Mononuclear cell (primary cell): ENCODE results near the gene IRF2. TPM values are rescaled to one million over a fixed set of nuclear protein-coding genes. Genes with fewer than 3 reads are reported as not detected.
A peak's percentile ranks its signal among the peaks of the same experiment; 100 is the strongest.

Source experiments
- H3K27me3 ChIP-seq: 2 replicates; pipeline ENCODE4 v1.6.0; 2011; ENCODE audit warnings: low read length, control low read depth; ENCODE audit not compliant: insufficient read depth
- H3K4me1 ChIP-seq: 2 replicates; pipeline ENCODE4 v1.5.1; 2011; ENCODE audit warnings: mild to moderate bottlenecking, low read length, control low read depth; ENCODE audit not compliant: insufficient read depth
- H3K4me3 ChIP-seq: 2 replicates; pipeline ENCODE4 v1.5.1; 2011; ENCODE audit warnings: mild to moderate bottlenecking, low read length, moderate library complexity
- H3K9me3 ChIP-seq: 2 replicates; pipeline ENCODE4 v1.5.1; 2011; ENCODE audit warnings: low read depth, mild to moderate bottlenecking, control low read depth, low read length
- total RNA-seq: library from RNA; depleted of rRNA; stranded (reverse); fragments of >200 nt; gene quantifications from one replicate; pipeline ENCODE4 v1.2.3, GENCODE V29; 2012

IRF2 gene
- total RNA-seq, 1 donor: 13.1 TPM

DNA sequence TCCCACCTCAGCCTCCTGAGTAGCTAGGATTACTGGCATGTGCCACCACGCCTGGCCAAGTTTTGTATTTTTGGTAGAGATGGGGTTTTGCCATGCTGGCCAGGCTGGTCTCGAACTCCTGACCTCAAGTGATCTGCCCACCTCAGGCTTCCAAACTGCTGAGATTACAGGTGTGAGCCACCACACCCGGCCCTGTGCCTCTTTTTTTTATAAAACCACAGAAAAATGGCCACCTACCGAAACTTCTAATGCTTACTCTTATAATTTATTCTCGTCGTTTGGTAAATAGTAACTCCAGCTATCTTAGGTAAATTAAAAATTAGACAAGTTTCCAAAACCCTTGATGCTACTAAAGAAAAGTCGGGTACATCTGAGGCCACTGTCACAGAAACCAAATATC is 54.4 kb downstream of the IRF2 start:
- Histone ChIP-seq H3K4me3 (no peak overlapping the region), H3K4me1 (peaks cover 53% of the 10 kb centered on the region)

DNA sequence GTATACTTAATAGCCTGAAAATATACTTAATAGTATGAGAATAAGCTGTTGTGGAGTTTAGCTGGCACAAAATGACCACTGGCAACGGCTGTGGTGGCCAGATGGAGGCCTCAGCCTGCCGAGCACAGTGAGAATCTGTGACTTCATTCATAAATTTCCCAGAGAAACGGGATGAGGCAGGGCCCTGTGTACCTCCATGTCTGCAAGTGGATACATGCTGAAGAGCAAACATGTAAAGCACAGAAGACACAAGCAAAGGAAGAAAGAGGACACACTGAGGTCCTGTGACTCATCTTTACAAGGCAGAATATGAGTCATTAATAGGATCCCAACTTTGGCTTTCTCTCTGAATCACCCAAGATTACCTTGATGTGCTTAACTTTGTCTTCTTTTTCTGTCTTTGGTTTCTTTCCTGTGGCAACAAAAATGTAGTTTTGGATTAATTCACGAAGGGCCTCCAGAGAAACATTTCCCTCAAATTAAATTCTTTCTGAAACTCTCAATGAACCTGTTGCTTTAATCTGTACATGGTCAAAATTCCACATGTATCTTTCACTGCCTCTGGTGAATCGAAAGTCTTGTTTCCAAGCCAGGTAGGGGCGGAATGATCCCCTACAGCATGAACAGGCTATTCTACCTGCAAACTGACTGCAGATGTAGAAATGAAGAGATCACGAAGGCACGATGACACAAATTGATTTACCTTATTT is 56.4 kb downstream of the IRF2 start:
- no peaks in the 10 kb centered on the region for H3K27me3 ChIP-seq
- H3K4me3 ChIP-seq: peak overlapping the region; percentile 20
- peaks cover 62% of the 10 kb centered on the region for H3K4me1 ChIP-seq
- H3K9me3 ChIP-seq: no peaks in the 10 kb centered on the region

More for the DNA sequence above, 54.4 kb downstream of the IRF2 start:
- H3K27me3 ChIP-seq: no peaks in the 10 kb centered on the region
- H3K9me3 ChIP-seq: no peaks in the 10 kb centered on the region

GRCh38 chr4:184416913-184417734 is 57.2 kb downstream of the IRF2 start:
- no peaks in the 10 kb centered on the region for H3K9me3 ChIP-seq
- H3K4me3 ChIP-seq: peak overlapping the region; percentile 20
- H3K27me3 ChIP-seq: no peaks in the 10 kb centered on the region
- peaks cover 61% of the 10 kb centered on the region for H3K4me1 ChIP-seq

DNA sequence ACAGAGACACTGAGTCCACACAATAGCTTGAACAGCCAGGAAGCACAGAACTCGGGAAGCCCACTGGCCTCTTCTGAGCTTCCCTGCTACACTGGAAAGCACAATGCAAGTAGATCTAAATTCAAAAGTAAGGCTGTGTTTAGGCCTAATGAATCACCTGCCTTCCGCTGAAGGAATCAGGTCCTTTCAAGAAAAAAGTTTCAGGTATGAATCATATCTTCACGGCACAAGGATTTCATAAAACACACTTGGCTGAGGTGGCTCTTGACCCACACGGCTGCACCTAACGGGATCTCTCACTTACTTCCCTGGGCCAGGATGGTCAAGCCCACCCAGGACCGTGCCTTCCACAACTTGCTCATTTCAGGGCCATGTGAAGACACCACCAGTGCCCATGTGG is 59.3 kb downstream of the IRF2 start:
- no peaks in the 10 kb centered on the region for H3K9me3 ChIP-seq
- H3K4me1 ChIP-seq: peaks cover 44% of the 10 kb centered on the region
- no peak overlapping the region for H3K4me3 ChIP-seq
- H3K27me3 ChIP-seq: no peaks in the 10 kb centered on the region

DNA sequence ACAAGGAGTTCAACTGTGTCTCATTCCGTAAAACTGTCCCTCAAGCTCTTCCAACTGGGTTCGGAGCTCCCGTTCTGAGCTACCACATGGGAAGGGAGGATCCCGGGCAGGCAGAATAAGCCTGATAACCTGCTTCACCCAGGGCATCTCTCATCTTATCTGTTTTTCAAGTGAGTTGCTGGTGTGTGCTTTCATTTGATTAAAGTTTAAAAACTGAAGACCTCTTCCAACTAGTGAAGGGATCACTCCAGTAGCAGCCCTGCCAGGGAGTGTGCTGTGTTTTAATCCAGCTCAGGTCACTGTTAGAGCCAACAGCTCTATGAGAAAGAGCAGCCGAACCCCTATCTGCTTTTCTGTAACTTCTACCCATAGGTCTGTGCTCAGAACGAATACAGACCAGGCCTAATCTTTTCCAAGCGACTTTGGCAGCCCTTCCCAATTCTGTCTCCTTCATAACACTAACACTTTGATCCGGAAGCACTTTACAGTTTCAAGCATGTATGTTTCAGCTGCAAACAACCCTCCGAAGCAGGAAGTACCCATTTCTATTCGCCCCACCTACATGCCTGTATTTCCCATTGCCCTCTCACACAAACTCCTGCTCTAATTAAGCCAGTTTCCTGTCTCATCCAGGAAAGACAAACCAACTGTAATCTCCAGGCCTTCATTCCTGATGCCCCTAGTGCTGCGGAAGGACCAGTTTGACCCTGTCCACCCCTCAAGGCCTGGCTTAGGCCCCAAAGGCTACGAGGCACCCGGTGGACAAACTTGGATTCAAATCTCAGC is 60.9 kb downstream of the IRF2 start:
- Histone ChIP-seq H3K9me3 (no peaks in the 10 kb centered on the region), H3K4me3 (no peak overlapping the region), H3K4me1 (peaks cover 52% of the 10 kb centered on the region), H3K27me3 (no peaks in the 10 kb centered on the region)

DNA sequence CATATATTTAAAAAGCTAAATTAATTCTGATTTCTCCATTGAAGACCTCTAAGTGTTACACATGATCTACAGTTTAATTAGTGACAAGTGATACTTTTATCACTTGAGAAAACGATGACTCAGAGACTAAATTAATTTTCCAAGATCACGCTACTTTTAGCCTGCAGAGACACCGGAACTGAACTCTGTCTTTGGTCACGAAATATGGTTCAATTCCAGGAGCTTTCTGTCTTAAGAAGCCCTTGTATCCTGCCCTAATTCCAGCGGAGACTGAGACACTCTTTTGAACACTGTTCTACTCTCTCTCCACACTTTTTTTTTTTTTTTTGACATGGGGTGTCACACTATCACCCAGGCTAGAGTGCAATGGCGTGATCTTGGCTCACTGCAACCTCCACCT is 63.6 kb downstream of the IRF2 start:
- Histone ChIP-seq H3K9me3 (no peaks in the 10 kb centered on the region), H3K27me3 (no peaks in the 10 kb centered on the region), H3K4me1 (peaks cover 54% of the 10 kb centered on the region), H3K4me3 (no peak overlapping the region)

DNA sequence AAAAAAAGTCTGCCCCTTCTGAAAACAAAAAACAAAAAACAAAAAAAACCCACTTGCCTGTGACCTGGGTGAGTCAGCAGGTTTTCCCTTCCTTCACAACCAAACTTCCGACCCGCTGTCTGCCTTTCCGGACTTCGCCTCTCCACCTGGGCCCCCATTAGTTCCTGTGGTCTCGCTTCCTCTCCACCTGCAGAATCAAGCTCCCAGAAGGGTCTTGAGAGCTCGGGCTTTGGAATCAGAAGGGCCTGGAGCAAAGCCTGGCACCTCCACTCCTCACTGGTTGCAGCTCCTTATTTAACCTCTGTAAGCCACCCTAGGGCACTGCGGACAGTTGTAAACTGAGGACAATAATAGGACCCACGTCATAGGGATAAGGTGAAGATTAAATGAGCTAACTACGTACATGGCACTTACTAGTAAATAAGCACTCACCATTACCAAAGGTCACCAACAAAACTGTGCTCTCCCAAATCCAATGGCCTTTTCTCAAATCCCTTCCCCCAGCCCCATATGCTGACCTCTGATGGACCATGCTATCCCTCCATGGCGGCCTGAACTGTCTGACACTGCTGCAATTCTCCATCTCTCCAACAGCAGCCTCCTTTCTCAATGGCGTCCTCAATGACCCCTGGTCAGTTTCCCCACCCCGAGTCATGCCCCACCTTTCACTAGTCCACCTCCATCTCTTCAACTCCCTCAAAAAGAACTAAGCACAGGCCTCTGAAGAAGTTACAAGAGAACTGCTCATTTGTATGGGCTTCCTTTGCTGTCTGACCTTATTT is 64.2 kb downstream of the IRF2 start:
- no peaks in the 10 kb centered on the region for H3K27me3 ChIP-seq
- no peaks in the 10 kb centered on the region for H3K9me3 ChIP-seq
- peaks cover 52% of the 10 kb centered on the region for H3K4me1 ChIP-seq
- H3K4me3 ChIP-seq: no peak overlapping the region

- Histone ChIP-seq H3K4me1 (peaks cover 50% of the 10 kb centered on the region), H3K4me3 (no peak overlapping the region), H3K9me3 (no peaks in the 10 kb centered on the region), H3K27me3 (no peaks in the 10 kb centered on the region)
Observed at GRCh38 chr4:184409502-184409901, 64.8 kb downstream of the IRF2 start.

DNA sequence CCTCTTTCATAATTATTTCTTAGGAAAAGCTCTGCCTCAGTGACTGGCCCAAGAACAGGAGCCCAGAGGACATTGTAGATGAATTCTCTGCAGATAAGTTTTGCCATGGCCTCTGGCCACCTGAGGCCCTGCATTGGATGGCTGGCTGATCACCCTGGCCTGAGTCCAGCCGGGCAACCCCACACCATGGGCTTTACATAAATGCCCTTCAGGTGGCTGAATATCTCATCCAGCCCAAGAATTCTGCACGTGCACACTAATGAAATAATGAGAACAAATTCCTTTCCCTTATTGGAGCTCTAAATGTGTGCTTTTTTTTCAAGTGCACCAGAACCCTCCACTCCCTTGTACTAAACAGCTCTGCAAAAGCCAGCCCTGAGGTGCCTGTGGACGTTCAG is 65.7 kb downstream of the IRF2 start:
- Histone ChIP-seq H3K4me3 (no peak overlapping the region), H3K9me3 (no peaks in the 10 kb centered on the region), H3K4me1 (peaks cover 42% of the 10 kb centered on the region), H3K27me3 (no peaks in the 10 kb centered on the region)

GRCh38 chr4:184408021-184408683 is 66.2 kb downstream of the IRF2 start:
- Histone ChIP-seq H3K9me3 (no peaks in the 10 kb centered on the region), H3K27me3 (no peaks in the 10 kb centered on the region), H3K4me3 (no peak overlapping the region), H3K4me1 (peaks cover 42% of the 10 kb centered on the region)

DNA sequence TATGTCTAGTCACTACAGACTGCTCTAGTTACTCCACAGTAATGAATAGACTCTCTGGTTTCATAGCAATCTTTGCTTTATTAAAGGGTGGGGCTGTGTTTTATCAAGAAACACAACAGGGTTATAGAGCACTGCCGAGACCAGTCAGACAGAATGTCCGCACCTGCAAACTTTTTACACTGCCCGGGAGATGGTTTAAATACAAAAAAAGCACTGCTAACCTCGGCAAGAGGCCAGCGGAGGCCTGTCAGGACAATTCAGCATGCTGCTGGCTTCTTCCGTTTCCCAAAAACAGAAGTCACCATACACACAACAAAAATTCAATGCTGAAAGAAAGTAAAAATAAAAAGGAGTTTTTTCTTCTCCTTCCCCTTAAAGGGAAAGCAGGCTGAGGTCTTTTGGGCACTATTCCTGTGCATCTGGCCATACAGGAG is 67.4 kb downstream of the IRF2 start:
- Histone ChIP-seq H3K4me3 (no peak overlapping the region), H3K9me3 (no peaks in the 10 kb centered on the region), H3K27me3 (no peaks in the 10 kb centered on the region), H3K4me1 (peaks cover 42% of the 10 kb centered on the region)

DNA sequence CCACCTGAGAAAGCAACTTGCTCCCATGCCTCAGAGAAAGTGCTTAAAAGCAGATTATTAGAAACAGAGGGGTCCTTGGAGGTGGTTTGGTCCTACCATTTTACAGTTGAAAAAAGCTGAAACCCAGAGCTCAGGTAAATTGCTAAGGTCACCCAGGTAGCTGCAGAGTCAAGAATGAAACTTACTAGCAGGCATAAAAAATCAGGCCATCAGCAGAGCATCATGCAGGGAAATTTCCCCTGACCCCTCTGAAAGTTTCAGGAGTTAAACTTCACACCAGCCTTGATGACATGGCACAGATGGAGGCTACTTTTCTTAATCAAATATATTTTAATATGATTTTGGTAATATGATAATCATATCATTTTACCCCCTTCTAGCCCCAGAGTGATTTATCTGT is 70.3 kb downstream of the IRF2 start:
- no peak overlapping the region for H3K4me3 ChIP-seq
- no peaks in the 10 kb centered on the region for H3K9me3 ChIP-seq
- H3K4me1 ChIP-seq: peaks cover 41% of the 10 kb centered on the region
- no peaks in the 10 kb centered on the region for H3K27me3 ChIP-seq

- no peaks in the 10 kb centered on the region for H3K9me3 ChIP-seq
- no peaks in the 10 kb centered on the region for H3K27me3 ChIP-seq
- peaks cover 35% of the 10 kb centered on the region for H3K4me1 ChIP-seq
- no peak overlapping the region for H3K4me3 ChIP-seq
Observed at GRCh38 chr4:184403384-184403781, 71.0 kb downstream of the IRF2 start.

DNA sequence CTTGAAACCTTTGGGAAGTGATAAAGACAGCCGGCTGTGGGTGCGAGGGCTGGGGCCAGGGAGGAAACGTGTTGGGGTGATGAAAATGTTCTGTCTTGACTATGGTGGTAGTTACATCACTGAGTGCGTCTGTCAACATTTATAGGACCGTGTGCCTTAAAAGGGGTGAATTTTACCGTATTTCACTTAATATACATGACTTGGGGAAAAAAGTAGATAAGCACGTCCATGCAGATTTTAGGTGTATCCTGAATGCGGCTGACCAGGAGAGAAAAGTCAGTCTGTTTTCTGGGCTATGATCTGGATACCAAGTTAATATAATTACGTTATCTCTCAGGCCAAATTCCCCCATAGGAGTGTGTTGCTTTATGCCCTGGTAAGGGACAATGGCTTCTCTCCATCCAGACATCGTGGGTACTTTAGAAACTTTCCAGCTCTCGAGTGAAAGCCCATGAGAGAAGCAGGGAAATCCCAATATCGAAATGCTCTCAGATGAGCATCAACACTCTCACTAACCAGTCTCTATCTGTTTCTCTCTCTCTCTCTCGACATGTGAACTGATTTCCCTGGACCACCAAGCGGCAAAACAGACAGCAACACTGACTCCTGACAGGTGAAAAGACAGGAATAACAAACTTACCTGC is 71.5 kb downstream of the IRF2 start:
- Histone ChIP-seq H3K4me1 (peaks cover 32% of the 10 kb centered on the region), H3K27me3 (no peaks in the 10 kb centered on the region)

More for the DNA sequence above, 71.5 kb downstream of the IRF2 start:
- H3K9me3 ChIP-seq: no peaks in the 10 kb centered on the region
- no peak overlapping the region for H3K4me3 ChIP-seq
